ENCODE measurements around the gene MAEL. TPM values are rescaled to one million over a fixed set of nuclear protein-coding genes. Genes with fewer than 3 reads are reported as not detected.
"Not testable (repeated sequence)": the region's sequence is repeated elsewhere in the genome, so short reads cannot be mapped to it uniquely, and the experiment has no call there.

Gene MAEL
- total and polyA plus RNA-seq, 4 donors = 0.03 to 0.06 TPM; not detected in 2

DNA sequence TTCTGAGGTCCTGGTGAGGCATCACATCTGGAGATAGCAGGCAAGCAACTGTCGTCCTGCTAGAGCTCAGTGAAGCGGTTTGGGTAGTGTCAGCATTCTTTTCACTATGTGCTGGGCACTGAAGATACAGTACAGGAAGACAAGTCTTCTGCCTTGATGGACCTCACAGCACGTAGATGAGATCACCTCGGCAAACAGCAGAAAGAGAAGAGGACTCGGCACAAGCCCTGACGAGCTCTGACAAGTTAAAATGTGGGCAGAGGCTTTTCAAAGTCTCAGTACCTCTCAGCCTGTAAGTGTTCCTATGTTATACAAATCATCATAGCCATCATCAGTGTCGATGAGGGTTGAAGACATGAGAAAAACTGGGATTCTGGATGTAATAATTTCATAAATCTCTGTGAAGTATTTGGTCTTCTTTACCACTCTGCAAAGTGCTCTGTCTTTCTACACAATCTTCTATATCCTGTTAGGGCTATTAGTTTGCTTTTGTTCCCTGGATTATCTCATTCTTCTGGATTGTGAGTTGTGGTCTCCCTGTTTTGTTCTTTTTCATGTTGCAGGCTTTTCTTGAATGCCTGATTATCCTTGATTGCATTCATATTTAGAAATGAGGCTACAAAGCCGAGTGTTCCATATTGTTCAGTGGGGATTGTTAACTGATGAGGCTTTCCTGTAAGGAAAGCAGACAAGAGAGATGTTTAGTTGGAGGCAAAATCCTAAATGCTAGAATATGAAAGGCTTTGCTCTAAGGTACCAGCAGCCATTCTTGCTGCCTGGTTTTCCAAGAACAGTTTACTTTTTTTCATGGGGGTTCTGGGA is 24.2 kb downstream of the MAEL start:
- H3K4me1 ChIP-seq (ENCODE audit: control insufficient read depth in 5 of 5, insufficient read depth in 5 of 5, low read length in 5 of 5) = no peaks in the 10 kb centered on the region
- no peaks in the 10 kb centered on the region for H3K9me3 ChIP-seq (ENCODE audit: control insufficient read depth in 4 of 4, insufficient read depth in 3 of 4, low read length in 3 of 4)
- 82 to 90% methylated on average over 8 of the region's 8 CpGs for WGBS, 2 donors
- no peaks in the 10 kb centered on the region for H3K27me3 ChIP-seq (ENCODE audit: control insufficient read depth in 3 of 3, insufficient read depth in 3 of 3, low read length in 2 of 3)
- no peaks in the 10 kb centered on the region for H3K36me3 ChIP-seq (ENCODE audit: control insufficient read depth in 4 of 4, insufficient read depth in 4 of 4, low read length in 4 of 4)
- TF ChIP-seq, protein P1, sequence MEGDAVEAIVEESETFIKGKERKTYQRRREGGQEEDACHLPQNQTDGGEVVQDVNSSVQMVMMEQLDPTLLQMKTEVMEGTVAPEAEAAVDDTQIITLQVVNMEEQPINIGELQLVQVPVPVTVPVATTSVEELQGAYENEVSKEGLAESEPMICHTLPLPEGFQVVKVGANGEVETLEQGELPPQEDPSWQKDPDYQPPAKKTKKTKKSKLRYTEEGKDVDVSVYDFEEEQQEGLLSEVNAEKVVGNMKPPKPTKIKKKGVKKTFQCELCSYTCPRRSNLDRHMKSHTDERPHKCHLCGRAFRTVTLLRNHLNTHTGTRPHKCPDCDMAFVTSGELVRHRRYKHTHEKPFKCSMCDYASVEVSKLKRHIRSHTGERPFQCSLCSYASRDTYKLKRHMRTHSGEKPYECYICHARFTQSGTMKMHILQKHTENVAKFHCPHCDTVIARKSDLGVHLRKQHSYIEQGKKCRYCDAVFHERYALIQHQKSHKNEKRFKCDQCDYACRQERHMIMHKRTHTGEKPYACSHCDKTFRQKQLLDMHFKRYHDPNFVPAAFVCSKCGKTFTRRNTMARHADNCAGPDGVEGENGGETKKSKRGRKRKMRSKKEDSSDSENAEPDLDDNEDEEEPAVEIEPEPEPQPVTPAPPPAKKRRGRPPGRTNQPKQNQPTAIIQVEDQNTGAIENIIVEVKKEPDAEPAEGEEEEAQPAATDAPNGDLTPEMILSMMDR (IDR thresholded peaks at IDR 0.05; ENCODE audit: control extremely low read depth, extremely low read depth) = no peak
- no peak overlapping the region for H3K9ac ChIP-seq (ENCODE audit: insufficient read depth in 1 of 2, low read length in 2 of 2)
- H3K27ac ChIP-seq (ENCODE audit: low read depth in 1 of 2, low read length in 1 of 2) = no peak overlapping the region
- no peak overlapping the region for H3K4me3 ChIP-seq
- ATAC-seq (ENCODE audit: insufficient read depth, low FRiP score) = no peak
- DNase-seq = no peak

DNA sequence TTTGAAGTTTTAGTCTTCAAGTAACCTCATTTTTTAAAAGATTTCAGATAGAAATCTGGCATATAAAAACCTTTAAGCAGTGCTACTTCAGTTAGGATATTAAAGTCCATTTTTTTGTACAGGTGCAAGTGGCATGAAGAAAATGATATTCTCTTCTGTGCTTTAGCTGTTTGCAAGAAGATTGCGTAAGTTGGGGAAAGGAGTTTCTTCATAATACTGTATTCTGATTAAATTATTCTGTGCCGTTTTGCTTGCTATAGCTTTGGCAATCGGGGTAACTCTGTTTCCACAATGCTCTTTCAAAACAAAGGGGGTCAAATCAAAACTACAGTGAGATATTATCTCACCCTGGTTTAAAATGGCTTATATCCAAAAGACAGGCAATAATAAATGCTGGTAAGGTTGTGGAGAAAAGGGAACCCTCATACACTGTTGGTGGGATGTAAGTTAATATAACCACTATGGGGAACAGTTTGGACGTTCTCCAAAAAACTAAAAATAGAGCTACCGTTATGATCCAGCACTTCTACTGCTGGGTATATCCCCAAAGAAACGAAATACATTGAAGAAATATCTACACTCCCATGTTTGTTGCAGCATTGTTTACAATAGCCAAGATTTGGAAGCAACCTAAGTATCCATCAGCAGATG is 27.1 kb downstream of the MAEL start:
- H3K27ac ChIP-seq (ENCODE audit: low read depth in 1 of 2, low read length in 1 of 2) = no peak overlapping the region
- H3K4me3 ChIP-seq = no peak overlapping the region
- no peaks in the 10 kb centered on the region for H3K36me3 ChIP-seq (ENCODE audit: control insufficient read depth in 4 of 4, insufficient read depth in 4 of 4, low read length in 4 of 4)
- no peak for DNase-seq
- ATAC-seq (ENCODE audit: insufficient read depth, low FRiP score) = no peak
- H3K9ac ChIP-seq (ENCODE audit: insufficient read depth in 1 of 2, low read length in 2 of 2) = no peak overlapping the region
- H3K27me3 ChIP-seq (ENCODE audit: control insufficient read depth in 3 of 3, insufficient read depth in 3 of 3, low read length in 2 of 3) = no peaks in the 10 kb centered on the region
- no peaks in the 10 kb centered on the region for H3K9me3 ChIP-seq (ENCODE audit: control insufficient read depth in 4 of 4, insufficient read depth in 3 of 4, low read length in 3 of 4)
- TF ChIP-seq, protein P1 (IDR thresholded peaks at IDR 0.05; ENCODE audit: control extremely low read depth, extremely low read depth) = no peak
- no peaks in the 10 kb centered on the region for H3K4me1 ChIP-seq (ENCODE audit: control insufficient read depth in 5 of 5, insufficient read depth in 5 of 5, low read length in 5 of 5)
- 26 to 48% methylated on average over 6 of the region's 6 CpGs for WGBS, 2 donors

DNA sequence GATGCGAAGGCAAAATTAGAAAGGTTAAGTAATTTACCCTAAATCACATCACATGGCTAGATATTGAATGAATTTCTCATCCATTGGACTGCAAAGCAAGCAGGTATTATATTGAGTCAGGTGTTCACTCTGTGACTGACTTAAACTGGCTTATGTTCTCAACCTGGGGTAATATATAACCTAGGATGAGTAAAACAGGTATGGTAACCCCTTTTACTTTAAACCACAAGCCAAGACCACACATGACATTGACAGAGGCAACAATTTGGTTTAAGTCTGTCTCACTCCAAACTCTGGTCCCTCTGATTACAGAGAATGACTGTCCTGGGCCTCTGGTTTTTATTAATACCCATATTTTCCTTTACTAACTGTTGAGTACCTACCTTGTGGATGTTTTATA is 33.3 kb downstream of the MAEL start:
- Histone ChIP-seq H3K4me1 (ENCODE audit: control insufficient read depth in 5 of 5, insufficient read depth in 5 of 5, low read length in 5 of 5) (no peaks in the 10 kb centered on the region), H3K27me3 (ENCODE audit: control insufficient read depth in 3 of 3, insufficient read depth in 3 of 3, low read length in 2 of 3) (no peaks in the 10 kb centered on the region), H3K36me3 (ENCODE audit: control insufficient read depth in 4 of 4, insufficient read depth in 4 of 4, low read length in 4 of 4) (no peaks in the 10 kb centered on the region), H3K9ac (ENCODE audit: insufficient read depth in 1 of 2, low read length in 2 of 2) (no peak overlapping the region), H3K4me3 (no peak overlapping the region), H3K9me3 (ENCODE audit: control insufficient read depth in 4 of 4, insufficient read depth in 3 of 4, low read length in 3 of 4) (peaks cover 0 to 2% (median 0%) of the 10 kb centered on the region in 4 donors), H3K27ac (ENCODE audit: low read depth in 1 of 2, low read length in 1 of 2) (no peak overlapping the region)
- ATAC-seq (ENCODE audit: insufficient read depth, low FRiP score) (no peak), DNase-seq (no peak)
- 96 to 97% methylated on average over 1 of the region's 1 CpG for WGBS, 2 donors
- TF ChIP-seq, protein P1 (IDR thresholded peaks at IDR 0.05; ENCODE audit: control extremely low read depth, extremely low read depth) = no peak

DNA sequence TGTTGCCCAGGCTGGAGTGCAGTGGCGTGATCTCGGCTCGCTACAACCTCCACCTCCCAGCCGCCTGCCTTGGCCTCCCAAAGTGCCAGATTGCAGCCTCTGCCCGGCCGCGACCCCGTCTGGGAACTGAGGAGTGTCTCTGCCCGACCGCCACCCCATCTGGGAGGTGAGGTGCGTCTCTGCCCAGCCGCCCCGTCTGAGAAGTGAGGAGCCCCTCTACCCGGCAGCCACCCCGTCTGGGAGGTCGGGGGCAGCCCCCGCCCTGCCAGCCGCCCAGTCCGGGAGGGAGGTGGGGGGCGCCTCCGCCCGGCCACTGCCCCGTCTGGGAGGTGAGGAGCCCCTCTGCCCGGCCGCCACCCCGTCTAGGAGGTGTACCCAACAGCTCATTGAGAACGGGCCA is 40.5 kb downstream of the MAEL start:
- H3K27ac ChIP-seq (ENCODE audit: low read depth in 1 of 2, low read length in 1 of 2); H3K4me3 ChIP-seq; H3K27me3 ChIP-seq (ENCODE audit: control insufficient read depth in 3 of 3, insufficient read depth in 3 of 3, low read length in 2 of 3); H3K9ac ChIP-seq (ENCODE audit: insufficient read depth in 1 of 2, low read length in 2 of 2); H3K9me3 ChIP-seq (ENCODE audit: control insufficient read depth in 4 of 4, insufficient read depth in 3 of 4, low read length in 3 of 4); H3K4me1 ChIP-seq (ENCODE audit: control insufficient read depth in 5 of 5, insufficient read depth in 5 of 5, low read length in 5 of 5); ATAC-seq (ENCODE audit: insufficient read depth, low FRiP score); H3K36me3 ChIP-seq (ENCODE audit: control insufficient read depth in 4 of 4, insufficient read depth in 4 of 4, low read length in 4 of 4); DNase-seq: not testable (repeated sequence)
- 94 to 97% methylated on average over 23 to 27 of the region's 27 CpGs for WGBS, 2 donors
